Natural killer cell treated with Interleukin-12 subunit alpha and Interleukin-12 subunit beta and Interleukin-15 and Interleukin-18, amount 100 ng/mL, for 72 hours (primary cell): ENCODE measurements around the gene UBE2Z. TPM values are rescaled to one million over a fixed set of nuclear protein-coding genes. Genes with fewer than 3 reads are reported as not detected.
A peak's percentile ranks its signal among the peaks of the same experiment; 100 is the strongest.
"Not testable (repeated sequence)": the region's sequence is repeated elsewhere in the genome, so short reads cannot be mapped to it uniquely, and the experiment has no call there.

Experiments
- ATAC-seq, 2 donors: fragments of 150-1000 bp; cut with Tn5 transposase in 1 of 2; sonication (Bioruptor Pico), chemical (Tn5 transposase) in 1 of 2; 2 replicates each; pipeline ENCODE4 v1.10.0; 2021
- DNase-seq: peaks from one replicate; pipeline ENCODE4 v3.0.0; 2022; ENCODE audit warnings: low spot score
- H3K27ac Mint-ChIP-seq, 2 donors: 1 replicate in 1 of 2; 2 replicates in 1 of 2; pipeline ENCODE4 v1.8.0; 2022; ENCODE audit warnings: mixed read lengths in 2 of 2, mild to moderate bottlenecking in 1 of 2, moderate library complexity in 1 of 2
- H3K27me3 Mint-ChIP-seq, 2 donors: 1 replicate in 1 of 2; 2 replicates in 1 of 2; pipeline ENCODE4 v1.8.0; 2022; ENCODE audit warnings: mixed read lengths in 2 of 2
- H3K36me3 Mint-ChIP-seq: one replicate; pipeline ENCODE4 v1.8.0; 2022; ENCODE audit warnings: mixed read lengths
- H3K4me1 Mint-ChIP-seq, 2 donors: 1 replicate in 1 of 2; 2 replicates in 1 of 2; pipeline ENCODE4 v1.8.0; 2022; ENCODE audit warnings: low read depth in 2 of 2, mixed read lengths in 2 of 2, mild to moderate bottlenecking in 1 of 2
- H3K4me3 Mint-ChIP-seq: one replicate; pipeline ENCODE4 v1.8.0; 2022; ENCODE audit warnings: mixed read lengths
- H3K9me3 Mint-ChIP-seq: 2 replicates; pipeline ENCODE4 v1.8.0; 2022; ENCODE audit warnings: mixed read lengths
- total RNA-seq, 2 donors: library from RNA; stranded (reverse); gene quantifications; one replicate each; pipeline ENCODE4 v1.2.3, GENCODE V29; 2022

Gene UBE2Z
- total RNA-seq, 2 donors from 2014 or later: 109 to 130 TPM

DNA sequence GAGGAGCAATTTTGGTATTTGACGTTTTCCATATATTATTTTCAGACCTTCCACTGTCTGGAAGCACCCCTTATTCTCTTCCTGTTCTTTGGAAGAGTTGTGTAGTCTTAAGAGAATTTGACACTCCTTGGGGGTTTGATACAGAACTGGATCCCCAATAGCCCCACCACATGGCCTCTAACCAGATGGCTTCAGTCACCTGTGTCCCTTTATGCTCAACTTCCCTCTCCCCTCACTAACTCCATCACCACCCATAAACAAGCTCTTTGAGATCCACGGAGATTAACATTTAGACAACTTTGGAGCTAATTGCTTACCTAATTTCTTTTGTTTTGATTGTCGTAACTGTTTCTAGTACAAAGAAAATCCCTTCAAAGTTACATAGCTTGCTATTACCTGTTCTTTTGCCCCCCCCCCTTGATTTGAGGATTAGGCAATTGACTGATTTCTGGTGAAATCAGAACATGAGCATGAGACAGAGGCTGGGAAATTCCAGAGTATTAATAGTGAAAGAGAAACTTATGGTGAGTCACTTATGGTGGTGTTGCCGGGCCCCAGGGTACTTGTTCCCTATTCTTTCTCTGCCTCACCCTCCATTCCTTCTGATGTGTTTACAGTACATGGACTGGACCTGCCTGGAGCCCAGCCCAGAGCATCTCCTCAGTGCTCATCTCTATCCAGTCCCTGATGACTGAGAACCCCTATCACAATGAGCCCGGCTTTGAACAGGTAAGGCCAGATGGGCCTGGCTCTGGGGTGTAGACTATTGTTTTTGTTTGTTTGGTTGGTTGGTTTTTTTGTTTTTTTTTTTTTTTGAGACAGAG is 7.5 kb downstream of the UBE2Z start:
- Mint-ChIP-seq H3K4me1 (peaks cover 41 to 53% of the 10 kb centered on the region in 2 donors), H3K27me3 (no peaks in the 10 kb centered on the region), H3K36me3 (peaks cover 30% of the 10 kb centered on the region), H3K9me3 (no peaks in the 10 kb centered on the region), H3K4me3 (peak overlapping the region; percentile 97), H3K27ac (peak overlapping the region; percentile 96 to 98)
- DNase-seq: peak; percentile 79
- peak; percentile 97 to 98 for ATAC-seq

GRCh38 chr17:48925251-48925990 is 17.2 kb downstream of the UBE2Z start:
- Mint-ChIP-seq H3K4me1 (peaks cover 13 to 22% of the 10 kb centered on the region in 2 donors), H3K27me3 (no peaks in the 10 kb centered on the region), H3K9me3 (no peaks in the 10 kb centered on the region), H3K27ac (peak overlapping the region; percentile 68 to 74), H3K4me3 (no peak overlapping the region), H3K36me3 (peaks cover 33% of the 10 kb centered on the region)
- no peak for DNase-seq
- ATAC-seq: no peak

GRCh38 chr17:48925991-48926342 is 17.8 kb downstream of the UBE2Z start:
- Mint-ChIP-seq H3K4me1 (peaks cover 11 to 20% of the 10 kb centered on the region in 2 donors), H3K36me3 (peaks cover 29% of the 10 kb centered on the region), H3K27me3 (no peaks in the 10 kb centered on the region), H3K27ac (peak overlapping the region in 1 of 2 donors; percentile 68), H3K9me3 (no peaks in the 10 kb centered on the region), H3K4me3 (no peak overlapping the region)
- ATAC-seq (no peak), DNase-seq (no peak)

DNA sequence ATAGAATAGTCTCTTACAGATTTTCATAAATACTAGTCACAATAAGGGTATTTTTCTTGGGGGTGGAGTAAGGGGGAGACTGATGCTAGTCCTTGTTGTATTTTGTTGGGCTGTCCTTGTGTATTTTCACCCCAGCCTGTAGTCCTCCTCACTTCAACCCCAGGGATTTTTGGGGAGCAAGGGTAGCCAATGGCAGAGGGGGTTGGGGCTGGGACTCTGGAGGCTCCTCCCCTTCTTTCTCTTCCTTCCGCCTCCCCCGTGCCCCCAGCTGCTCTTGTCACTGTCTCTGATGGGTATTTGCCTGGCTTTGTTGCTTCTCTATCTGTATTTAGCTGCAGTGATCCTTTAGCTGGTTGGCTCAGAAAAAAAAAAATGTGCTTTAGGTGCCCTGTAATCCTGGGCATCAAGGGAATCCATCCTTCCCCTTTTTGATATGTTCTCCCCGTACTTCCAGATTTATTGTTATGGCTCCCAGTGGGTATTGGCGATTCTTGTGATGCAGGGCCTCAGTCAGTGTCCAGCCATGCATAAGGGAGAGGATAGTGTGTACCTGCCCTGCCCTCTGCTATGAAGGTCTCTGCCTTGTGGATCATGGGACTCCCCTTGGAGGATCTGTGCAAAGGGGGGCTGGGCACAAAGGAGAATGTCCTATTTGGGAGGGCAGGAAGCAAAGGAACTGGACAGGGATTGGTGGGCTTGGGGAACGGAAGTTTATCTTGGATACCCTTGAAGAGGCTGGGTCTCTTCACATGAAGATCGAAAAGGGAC is 20.0 kb downstream of the UBE2Z start:
- ATAC-seq (no peak), DNase-seq (no peak)
- Mint-ChIP-seq H3K4me1 (peaks cover 6 to 16% of the 10 kb centered on the region in 2 donors), H3K36me3 (peaks cover 27% of the 10 kb centered on the region), H3K27me3 (no peaks in the 10 kb centered on the region), H3K4me3 (no peak overlapping the region), H3K9me3 (no peaks in the 10 kb centered on the region), H3K27ac (peak overlapping the region; percentile 48 to 57)

DNA sequence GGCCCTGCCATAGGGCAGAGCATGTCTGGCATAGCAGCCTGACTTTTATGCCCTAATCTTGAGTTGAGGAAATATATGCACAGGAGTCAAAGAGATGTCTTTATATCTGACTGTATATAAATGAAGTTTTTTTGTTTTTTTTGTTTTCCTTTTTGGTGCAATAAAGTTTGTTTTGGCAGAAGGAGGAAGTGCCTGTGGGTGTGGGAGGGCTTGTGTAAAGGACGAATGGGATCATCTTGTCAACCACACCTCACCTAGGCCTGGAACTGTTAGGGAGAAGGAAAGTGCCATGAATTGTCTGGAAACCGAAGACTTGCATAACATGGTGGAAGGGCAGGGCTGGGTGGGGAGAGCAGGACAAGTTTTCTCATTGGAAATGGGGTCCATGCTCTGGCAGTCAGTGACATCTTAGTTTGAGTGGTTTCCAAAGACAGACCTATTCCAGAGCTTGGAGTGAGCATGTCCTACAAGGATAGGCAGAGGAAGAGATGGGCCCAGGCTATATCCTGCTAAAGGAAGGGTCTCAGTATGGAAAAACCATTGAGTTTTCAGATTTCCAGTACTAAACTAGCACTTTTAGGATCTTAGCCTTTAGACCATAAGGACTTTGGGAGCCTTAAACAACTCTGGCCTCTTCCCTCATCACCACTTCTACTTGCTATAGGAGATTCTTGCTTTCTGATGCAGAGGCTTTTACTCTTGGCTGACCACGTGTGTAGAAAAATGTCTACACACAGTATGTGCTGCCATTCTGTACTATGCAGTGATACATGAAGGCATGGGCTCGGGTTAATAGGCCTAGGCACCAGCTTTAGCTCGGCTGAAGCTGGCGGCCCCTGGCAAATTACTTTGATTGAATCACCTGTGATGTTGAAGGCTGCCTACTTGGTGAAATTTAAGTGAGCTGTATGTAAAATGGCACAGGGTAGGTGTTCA is 20.9 kb downstream of the UBE2Z start:
- Mint-ChIP-seq H3K9me3 (no peaks in the 10 kb centered on the region), H3K36me3 (peaks cover 27% of the 10 kb centered on the region), H3K4me1 (peaks cover 6 to 16% of the 10 kb centered on the region in 2 donors), H3K4me3 (no peak overlapping the region), H3K27ac (peak overlapping the region; percentile 57 to 65), H3K27me3 (no peaks in the 10 kb centered on the region)
- DNase-seq (no peak), ATAC-seq (no peak)

DNA sequence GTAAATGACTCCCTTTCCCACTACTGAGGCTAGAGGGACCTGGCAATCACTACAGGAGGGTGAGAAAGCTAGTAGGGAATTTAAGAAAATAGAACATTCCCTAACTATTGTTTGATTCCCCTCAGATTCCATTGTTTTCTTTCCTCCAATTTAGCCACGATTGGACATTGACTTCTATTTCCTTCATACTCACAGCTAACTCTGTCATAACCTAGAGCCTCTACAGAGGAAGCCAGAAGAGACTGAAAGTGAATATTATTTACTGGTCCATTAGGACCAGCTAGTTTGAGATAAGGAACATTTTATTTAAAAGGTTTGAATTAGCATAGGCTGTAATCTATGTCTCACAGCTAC is 21.6 kb downstream of the UBE2Z start:
- Mint-ChIP-seq H3K4me3 (no peak overlapping the region), H3K4me1 (peaks cover 6 to 18% of the 10 kb centered on the region in 2 donors), H3K27ac (peak overlapping the region; percentile 57 to 65), H3K36me3 (peaks cover 27% of the 10 kb centered on the region), H3K9me3 (no peaks in the 10 kb centered on the region), H3K27me3 (no peaks in the 10 kb centered on the region)
- ATAC-seq (no peak), DNase-seq (no peak)

GRCh38 chr17:48930435-48930873 is 22.2 kb downstream of the UBE2Z start:
- no peak for ATAC-seq
- H3K9me3 Mint-ChIP-seq: no peaks in the 10 kb centered on the region
- H3K36me3 Mint-ChIP-seq: peaks cover 26% of the 10 kb centered on the region
- H3K27ac Mint-ChIP-seq: peak overlapping the region; percentile 57 to 65
- no peak for DNase-seq
- peaks cover 4 to 16% of the 10 kb centered on the region in 2 donors for H3K4me1 Mint-ChIP-seq
- H3K27me3 Mint-ChIP-seq: no peaks in the 10 kb centered on the region
- no peak overlapping the region for H3K4me3 Mint-ChIP-seq

DNA sequence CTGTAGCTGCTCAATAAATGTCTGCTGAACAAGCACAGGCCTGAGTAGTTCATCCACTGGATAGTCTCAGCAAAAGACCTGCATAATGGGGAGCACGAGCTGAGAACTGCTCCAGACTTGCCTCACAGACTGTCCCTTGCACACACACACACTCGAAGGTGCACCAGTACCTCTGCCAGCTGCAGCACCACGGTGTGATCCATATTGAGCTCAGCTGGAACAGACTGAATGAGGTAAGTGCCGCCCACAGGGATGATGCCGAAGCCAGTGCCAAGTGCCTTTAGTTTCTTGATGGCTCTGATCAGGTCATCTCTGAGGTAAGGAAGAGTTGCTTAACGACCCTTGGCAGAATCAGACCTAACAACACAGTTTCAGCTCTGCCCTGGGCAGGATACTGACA is 24.8 kb downstream of the UBE2Z start:
- no peaks in the 10 kb centered on the region for H3K27me3 Mint-ChIP-seq
- H3K4me1 Mint-ChIP-seq: peaks cover 0 to 16% of the 10 kb centered on the region in 2 donors

GRCh38 chr17:48944515-48945260 is 36.5 kb downstream of the UBE2Z start, which contains the start of gene SNF8:
TSS of gene SNF8 (minus strand) at chr17:48944842. CDS start at chr17:48944734, 108 bp downstream.
- ATAC-seq (peak; percentile 96 to 98), DNase-seq (peak; percentile 94)
- Mint-ChIP-seq H3K4me3 (peak within 1 kb of the TSS; percentile 98), H3K4me1 (peaks cover 3 to 17% of the 10 kb centered on the region in 2 donors), H3K9me3 (no peaks in the 10 kb centered on the region), H3K27me3 (peaks cover 0 to 2% of the 10 kb centered on the region in 2 donors), H3K36me3 (peaks cover 10% of the 10 kb centered on the region), H3K27ac (peak within 1 kb of the TSS; percentile 95 to 96)

More for the DNA sequence above, 24.8 kb downstream of the UBE2Z start:
- Mint-ChIP-seq H3K4me3 (no peak overlapping the region), H3K36me3 (peaks cover 28% of the 10 kb centered on the region), H3K27ac (peak overlapping the region in 1 of 2 donors; percentile 63), H3K9me3 (no peaks in the 10 kb centered on the region)
- ATAC-seq (no peak), DNase-seq (no peak)

DNA sequence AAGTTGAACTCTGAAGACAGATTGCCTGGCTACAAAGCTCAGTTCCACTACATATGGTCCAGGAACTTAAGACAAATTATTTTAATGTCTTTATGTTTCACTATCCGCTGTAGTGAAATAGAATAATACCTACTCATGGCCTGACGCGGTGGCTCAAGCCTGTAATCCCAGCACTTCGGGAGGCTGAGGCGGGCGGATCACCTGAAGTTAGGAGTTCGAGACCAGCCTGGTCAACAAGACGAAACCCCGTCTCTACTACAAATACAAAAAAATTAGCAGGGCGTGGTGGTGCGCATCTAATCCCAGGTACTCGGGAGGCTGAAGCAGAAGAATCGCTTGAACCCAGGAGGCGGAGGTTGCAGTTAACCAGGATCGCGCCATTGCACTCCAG is 37.0 kb downstream of the UBE2Z start:
- not testable (repeated sequence) for ATAC-seq, H3K27me3 Mint-ChIP-seq, H3K9me3 Mint-ChIP-seq, H3K36me3 Mint-ChIP-seq, DNase-seq
- peaks cover 3 to 17% of the 10 kb centered on the region in 2 donors for H3K4me1 Mint-ChIP-seq
- H3K4me3 Mint-ChIP-seq: peak overlapping the region; percentile 83
- H3K27ac Mint-ChIP-seq: peak overlapping the region; percentile 95 to 96

DNA sequence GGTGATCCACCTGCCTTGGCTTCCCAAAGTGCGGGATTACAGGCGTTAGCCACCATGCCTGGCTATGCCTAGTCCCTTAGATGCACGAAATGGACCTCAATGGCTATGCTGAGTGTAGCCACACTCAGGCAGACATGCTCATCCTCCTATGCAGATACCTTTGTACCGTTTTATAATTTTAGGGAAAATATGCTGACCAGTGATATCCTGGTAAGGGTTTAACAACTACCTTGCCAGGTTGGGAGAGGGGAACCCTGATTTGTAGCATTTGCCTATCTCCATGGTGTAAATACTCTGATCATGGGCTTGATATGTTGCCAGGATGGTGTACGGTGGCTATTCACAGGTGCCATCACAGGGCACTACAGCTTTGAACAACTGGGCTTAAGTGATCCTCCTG is 43.4 kb downstream of the UBE2Z start:
- Mint-ChIP-seq H3K27ac (no peak overlapping the region), H3K4me3 (no peak overlapping the region), H3K36me3 (no peaks in the 10 kb centered on the region), H3K27me3 (peaks cover 0 to 9% of the 10 kb centered on the region in 2 donors), H3K9me3 (no peaks in the 10 kb centered on the region), H3K4me1 (peaks cover 2% of the 10 kb centered on the region in 2 donors)
- DNase-seq (no peak), ATAC-seq (no peak)

- Mint-ChIP-seq H3K4me3 (no peak overlapping the region), H3K4me1 (peaks cover 5% of the 10 kb centered on the region in 2 donors), H3K9me3 (no peaks in the 10 kb centered on the region), H3K27ac (no peak overlapping the region), H3K27me3 (peaks cover 0 to 10% of the 10 kb centered on the region in 2 donors), H3K36me3 (no peaks in the 10 kb centered on the region)
- ATAC-seq (no peak), DNase-seq (no peak)
Observed at GRCh38 chr17:48952904-48953303, 44.7 kb downstream of the UBE2Z start.
